T-cell (primary cell): ENCODE data around the gene PDE4A. TPM values are rescaled to one million over a fixed set of nuclear protein-coding genes. Genes with fewer than 3 reads are reported as not detected.

ENCODE experiments used
- ATAC-seq, 4 experiments: fragments of 200-7000 bp in 3 of 4; fragments of 150-1000 bp in 1 of 4; cut with Tn5 transposase; replicated peaks in 1 of 4; 1 replicate in 3 of 4; 2 replicates in 1 of 4; pipeline ENCODE4 v1.10.0; 2021; ENCODE audit warnings: moderate library complexity in 3 of 4, mild to moderate bottlenecking in 2 of 4, moderate number of reproducible peaks in 1 of 4
- CTCF ChIA-PET, 2 donors: fragments of 300-600 bp; sonication (Branson Sonifier 250); formaldehyde crosslinking; loops; one replicate each; lab custom pipeline; 2022; ENCODE audit warnings: antibody characterized with exemption in 2 of 2; lab: Charles Lee
- POLR2A ChIA-PET, 2 donors: fragments of 300-600 bp; sonication (Branson Sonifier 250); formaldehyde crosslinking; loops; one replicate each; lab custom pipeline; 2022; ENCODE audit warnings: antibody characterized with exemption in 2 of 2; lab: Charles Lee
- DNase-seq, 35 experiments: peaks; one replicate each; pipeline versions ENCODE4 v3.0.0 to v3.0.0-alpha.2; 2013 to 2023
- H3K27ac ChIP-seq: one replicate; pipeline ENCODE4 v1.5.1; 2013; ENCODE audit warnings: low read length
- H3K27me3 ChIP-seq, 2 experiments: replicated peaks in 1 of 2; 1 replicate in 1 of 2; 2 replicates in 1 of 2; pipeline versions ENCODE4 v1.6.1 to v1.7.0; 2013; ENCODE audit warnings: low read length in 1 of 2, mixed read lengths in 1 of 2; ENCODE audit not compliant: control insufficient read depth in 2 of 2, insufficient read depth in 2 of 2; ENCODE audit errors: extremely low read depth in 1 of 2
- H3K36me3 ChIP-seq, 2 donors: 1 replicate in 1 of 2; 2 replicates in 1 of 2; pipeline versions ENCODE4 v1.6.1 to v1.7.0; 2013; ENCODE audit warnings: low read length in 1 of 2; ENCODE audit not compliant: control insufficient read depth in 2 of 2, insufficient read depth in 1 of 2; ENCODE audit errors: extremely low read depth in 1 of 2
- H3K4me1 ChIP-seq, 2 experiments: 1 replicate in 1 of 2; 2 replicates in 1 of 2; pipeline versions ENCODE4 v1.6.1 to v1.7.0; 2013; ENCODE audit warnings: low read length in 2 of 2, mixed read lengths in 1 of 2; ENCODE audit not compliant: insufficient read depth in 2 of 2, control insufficient read depth in 1 of 2; ENCODE audit errors: extremely low read depth in 1 of 2
- H3K4me3 ChIP-seq, 2 donors: 1 replicate in 1 of 2; 2 replicates in 1 of 2; pipeline versions ENCODE4 v1.5.1 to v1.7.0; 2013; ENCODE audit warnings: mild to moderate bottlenecking in 2 of 2, low read length in 1 of 2, moderate library complexity in 1 of 2; ENCODE audit not compliant: control insufficient read depth in 1 of 2; ENCODE audit errors: extremely low read depth in 1 of 2
- H3K9me3 ChIP-seq: 2 replicates; pipeline ENCODE4 v1.7.0; 2013
- H3K27ac Mint-ChIP-seq, 2 donors: one replicate each; pipeline ENCODE4 v1.8.0; 2020 to 2021; ENCODE audit warnings: mild to moderate bottlenecking in 2 of 2, mixed read lengths in 2 of 2
- H3K27me3 Mint-ChIP-seq, 2 donors: one replicate each; pipeline ENCODE4 v1.8.0; 2021 to 2022; ENCODE audit warnings: mixed read lengths in 2 of 2
- H3K36me3 Mint-ChIP-seq: one replicate; pipeline ENCODE4 v1.8.0; 2021; ENCODE audit warnings: mixed read lengths
- H3K4me1 Mint-ChIP-seq, 3 donors: one replicate each; pipeline ENCODE4 v1.8.0; 2020 to 2022; ENCODE audit warnings: mixed read lengths in 3 of 3, mild to moderate bottlenecking in 1 of 3
- H3K4me3 Mint-ChIP-seq, 3 donors: one replicate each; pipeline ENCODE4 v1.8.0; 2020 to 2022; ENCODE audit warnings: mild to moderate bottlenecking in 3 of 3, mixed read lengths in 3 of 3, moderate library complexity in 3 of 3
- H3K9me3 Mint-ChIP-seq, 3 donors: one replicate each; pipeline ENCODE4 v1.8.0; 2020 to 2022; ENCODE audit warnings: mixed read lengths in 3 of 3
- WGBS: methylation state at CpG from one replicate; pipeline ENCODE4 v1.1.5; 2013; ENCODE audit warnings: missing lambda C conversion rate; ENCODE audit not compliant: insufficient coverage; 5-methylcytosine and 5-hydroxymethylcytosine counted together
- total RNA-seq, 35 experiments: library from RNA in 6 of 35; stranded (reverse) in 6 of 35; fragments of 120-200 nt in 1 of 35; gene quantifications; one replicate each; pipeline versions ENCODE4 v1.2.1 to v1.2.4 and lab custom pipeline; 2013 to 2026

Gene PDE4A
- total RNA-seq, 5 donors from 2014 or later (not counting 1 experiment from before 2014, with no cell fraction given): 2.2 to 13.3 (median 6.2) TPM

GRCh38 chr19:10390652-10391286 lies 29.6 kb upstream of the PDE4A start:
- POLR2A ChIA-PET: interaction anchor here (0.5 to 0.7 kb wide), 4 partner anchors 136 to 710 kb away, joined by 3 to 7 read pairs (median 6); no protein-coding TSS in a partner anchor

GRCh38 chr19:10392120-10392519 lies 28.2 kb upstream of the PDE4A start:
- Mint-ChIP-seq H3K27me3 (no peaks in the 10 kb centered on the region), H3K4me1 (peaks cover 0 to 5% (median 0%) of the 10 kb centered on the region in 3 donors), H3K4me3 (no peak overlapping the region), H3K27ac (no peak overlapping the region), H3K9me3 (no peaks in the 10 kb centered on the region), H3K36me3 (peaks cover 27% of the 10 kb centered on the region)
- H3K9me3 ChIP-seq: no peaks in the 10 kb centered on the region
- no peaks in the 10 kb centered on the region for H3K27me3 ChIP-seq
- 92% methylated on average over 2 of the region's 6 CpGs for WGBS
- ChIA-PET CTCF (interaction anchor here in 1 of 2 donors (0.8 to 2.8 kb wide), 5 partner anchors 12 to 133 kb away, joined by 3 to 19 read pairs (median 3); partner anchors contain the start of genes ICAM1 and TYK2), POLR2A (interaction anchor here (0.7 to 1.0 kb wide), 2 partner anchors 133 to 392 kb away, joined by 5 read pairs; no protein-coding TSS in a partner anchor)
- no peaks in the 10 kb centered on the region for H3K4me1 ChIP-seq
- DNase-seq (no peak), ATAC-seq (no peak)
- H3K4me3 ChIP-seq: no peak overlapping the region
- H3K36me3 ChIP-seq: peaks cover 13 to 44% of the 10 kb centered on the region in 2 donors
- no peak overlapping the region for H3K27ac ChIP-seq

More at GRCh38 chr19:10390652-10391286, 29.6 kb upstream of the PDE4A start:
- 65% methylated on average over 6 of the region's 9 CpGs for WGBS
- H3K4me3 ChIP-seq: no peak overlapping the region
- H3K4me3 Mint-ChIP-seq: no peak overlapping the region
- H3K9me3 Mint-ChIP-seq: no peaks in the 10 kb centered on the region
- no peak overlapping the region for H3K27ac ChIP-seq
- H3K9me3 ChIP-seq: no peaks in the 10 kb centered on the region
- no peaks in the 10 kb centered on the region for H3K27me3 Mint-ChIP-seq
- H3K4me1 ChIP-seq: no peaks in the 10 kb centered on the region
- H3K27ac Mint-ChIP-seq: peak overlapping the region in 1 of 2 donors; percentile 58
- DNase-seq (peak in 34 of 35 experiments; percentile 28 to 86 (median 54)), ATAC-seq (peak; percentile 54 to 63 (median 58))
- CTCF ChIA-PET: interaction anchor here (0.5 to 2.8 kb wide), 18 partner anchors 9 to 475 kb away, joined by 3 to 19 read pairs (median 4); partner anchors contain the start of genes ICAM1 (in 1 of the 2) and TYK2 (in 1 of the 2)
- H3K36me3 ChIP-seq: peaks cover 13 to 38% of the 10 kb centered on the region in 2 donors
- peaks cover 0 to 5% (median 0%) of the 10 kb centered on the region in 3 donors for H3K4me1 Mint-ChIP-seq
- H3K27me3 ChIP-seq: no peaks in the 10 kb centered on the region
- peaks cover 16% of the 10 kb centered on the region for H3K36me3 Mint-ChIP-seq

GRCh38 chr19:10393137-10393536 lies 27.2 kb upstream of the PDE4A start:
- peaks cover 14 to 46% of the 10 kb centered on the region in 2 donors for H3K36me3 ChIP-seq
- CTCF ChIA-PET: interaction anchor here (0.6 to 0.8 kb wide), 4 partner anchors 13 to 133 kb away, joined by 3 to 5 read pairs (median 3); partner anchors contain the start of gene TYK2 (in 1 of the 2)
- H3K27ac ChIP-seq: no peak overlapping the region
- Mint-ChIP-seq H3K9me3 (no peaks in the 10 kb centered on the region), H3K36me3 (peaks cover 27% of the 10 kb centered on the region), H3K4me1 (peaks cover 0 to 8% (median 7%) of the 10 kb centered on the region in 3 donors), H3K27ac (no peak overlapping the region), H3K4me3 (no peak overlapping the region), H3K27me3 (no peaks in the 10 kb centered on the region)
- no peaks in the 10 kb centered on the region for H3K9me3 ChIP-seq
- POLR2A ChIA-PET: interaction anchor here in 1 of 2 donors (0.6 kb wide), 1 partner anchor 10 kb away, joined by 3 read pairs; the partner anchor contains the start of gene CDC37
- ATAC-seq: no peak
- 93% methylated on average over 24 of the region's 24 CpGs for WGBS
- no peak overlapping the region for H3K4me3 ChIP-seq
- H3K4me1 ChIP-seq: peaks cover 0 to 6% of the 10 kb centered on the region in 2 experiments
- no peaks in the 10 kb centered on the region for H3K27me3 ChIP-seq
- DNase-seq: no peak

- Histone ChIP-seq H3K9me3 (no peaks in the 10 kb centered on the region), H3K27me3 (no peaks in the 10 kb centered on the region), H3K4me1 (peaks cover 0 to 14% of the 10 kb centered on the region in 2 experiments), H3K36me3 (peaks cover 16 to 54% of the 10 kb centered on the region in 2 donors), H3K27ac (no peak overlapping the region), H3K4me3 (no peak overlapping the region)
- peaks cover 0 to 15% (median 11%) of the 10 kb centered on the region in 3 donors for H3K4me1 Mint-ChIP-seq
- WGBS: 96% methylated on average over 11 of the region's 12 CpGs
- no peak overlapping the region for H3K27ac Mint-ChIP-seq
- ChIA-PET POLR2A (no interaction called here), CTCF (no interaction called here)
- DNase-seq (no peak), ATAC-seq (no peak)
- no peaks in the 10 kb centered on the region for H3K27me3 Mint-ChIP-seq
- H3K9me3 Mint-ChIP-seq: no peaks in the 10 kb centered on the region
- H3K36me3 Mint-ChIP-seq: peaks cover 27% of the 10 kb centered on the region
- H3K4me3 Mint-ChIP-seq: no peak overlapping the region
Measured at GRCh38 chr19:10395003-10395402, 25.3 kb upstream of the PDE4A start.

GRCh38 chr19:10395436-10395835 lies 24.9 kb upstream of the PDE4A start:
- Mint-ChIP-seq H3K9me3 (no peaks in the 10 kb centered on the region), H3K36me3 (peaks cover 27% of the 10 kb centered on the region), H3K27ac (no peak overlapping the region), H3K27me3 (no peaks in the 10 kb centered on the region), H3K4me1 (peaks cover 0 to 18% (median 15%) of the 10 kb centered on the region in 3 donors), H3K4me3 (no peak overlapping the region)
- ChIA-PET CTCF (no interaction called here), POLR2A (no interaction called here)
- no peak overlapping the region for H3K27ac ChIP-seq
- 95% methylated on average over 13 of the region's 26 CpGs for WGBS
- no peaks in the 10 kb centered on the region for H3K27me3 ChIP-seq
- ATAC-seq (no peak), DNase-seq (no peak)
- H3K4me3 ChIP-seq: no peak overlapping the region
- H3K4me1 ChIP-seq: peaks cover 0 to 18% of the 10 kb centered on the region in 2 experiments
- no peaks in the 10 kb centered on the region for H3K9me3 ChIP-seq
- peaks cover 16 to 55% of the 10 kb centered on the region in 2 donors for H3K36me3 ChIP-seq

- Histone ChIP-seq H3K9me3 (no peaks in the 10 kb centered on the region), H3K4me1 (peaks cover under 1 to 22% of the 10 kb centered on the region in 2 experiments), H3K27ac (no peak overlapping the region), H3K36me3 (peaks cover 16 to 54% of the 10 kb centered on the region in 2 donors), H3K4me3 (no peak overlapping the region), H3K27me3 (no peaks in the 10 kb centered on the region)
- WGBS: 96% methylated on average over 23 of the region's 24 CpGs
- H3K27me3 Mint-ChIP-seq: no peaks in the 10 kb centered on the region
- DNase-seq (no peak), ATAC-seq (no peak)
- no peak overlapping the region for H3K27ac Mint-ChIP-seq
- H3K9me3 Mint-ChIP-seq: no peaks in the 10 kb centered on the region
- H3K4me3 Mint-ChIP-seq: no peak overlapping the region
- H3K36me3 Mint-ChIP-seq: peaks cover 23% of the 10 kb centered on the region
- peaks cover 1 to 22% (median 19%) of the 10 kb centered on the region in 3 donors for H3K4me1 Mint-ChIP-seq
- ChIA-PET CTCF (no interaction called here), POLR2A (no interaction called here)
Measured at GRCh38 chr19:10395917-10396316, 24.4 kb upstream of the PDE4A start.
